ENCODE results near the gene MSI2. TPM values are rescaled to one million over a fixed set of nuclear protein-coding genes. Genes with fewer than 3 reads are reported as not detected.

MSI2 gene
- total and polyA plus RNA-seq, 2 donors = 25.3 to 52.5 TPM

DNA sequence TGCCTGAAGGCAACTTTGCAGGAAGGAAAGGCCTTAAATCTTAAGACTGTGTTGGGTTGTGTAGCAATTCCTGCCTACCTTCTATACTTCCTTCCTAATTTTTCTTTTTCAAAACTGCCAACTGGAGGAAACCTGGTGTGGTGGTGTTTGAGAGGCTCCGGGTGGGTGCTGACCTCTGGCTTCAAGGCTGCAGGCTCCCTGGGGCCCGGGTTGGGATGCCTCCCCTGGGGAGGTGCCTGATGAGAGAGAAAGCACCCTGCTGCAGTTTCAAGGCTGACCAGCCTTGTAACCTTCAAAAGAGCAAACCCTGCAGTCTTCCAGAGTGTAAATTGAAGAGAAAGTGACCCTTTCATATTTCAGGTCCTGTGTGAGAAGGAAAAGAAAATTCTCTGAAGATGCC, 55.9 kb downstream of the MSI2 start:
- H3K27ac ChIP-seq (ENCODE audit: low read depth in 1 of 2, low read length in 1 of 2) = no peak overlapping the region
- no peaks in the 10 kb centered on the region for H3K27me3 ChIP-seq (ENCODE audit: control insufficient read depth in 2 of 2, insufficient read depth in 1 of 2, low read length in 1 of 2)
- peaks cover 36 to 67% of the 10 kb centered on the region in 2 donors for H3K36me3 ChIP-seq (ENCODE audit: control insufficient read depth in 2 of 2, insufficient read depth in 2 of 2, low read length in 1 of 2)
- peaks cover 4 to 8% of the 10 kb centered on the region in 2 donors for H3K4me1 ChIP-seq (ENCODE audit: control insufficient read depth in 2 of 2, insufficient read depth in 2 of 2, low read length in 2 of 2)
- H3K9me3 ChIP-seq (ENCODE audit: control insufficient read depth in 2 of 2, insufficient read depth in 1 of 2, low read length in 1 of 2) = peaks cover 0 to 4% of the 10 kb centered on the region in 2 donors
- WGBS = 80% methylated on average over 2 of the region's 2 CpGs
- H3K4me3 ChIP-seq (ENCODE audit: low read length in 2 of 2) = no peak overlapping the region
- no peak for DNase-seq (ENCODE audit: low read depth in 6 of 9, low spot score in 9 of 9)

DNA sequence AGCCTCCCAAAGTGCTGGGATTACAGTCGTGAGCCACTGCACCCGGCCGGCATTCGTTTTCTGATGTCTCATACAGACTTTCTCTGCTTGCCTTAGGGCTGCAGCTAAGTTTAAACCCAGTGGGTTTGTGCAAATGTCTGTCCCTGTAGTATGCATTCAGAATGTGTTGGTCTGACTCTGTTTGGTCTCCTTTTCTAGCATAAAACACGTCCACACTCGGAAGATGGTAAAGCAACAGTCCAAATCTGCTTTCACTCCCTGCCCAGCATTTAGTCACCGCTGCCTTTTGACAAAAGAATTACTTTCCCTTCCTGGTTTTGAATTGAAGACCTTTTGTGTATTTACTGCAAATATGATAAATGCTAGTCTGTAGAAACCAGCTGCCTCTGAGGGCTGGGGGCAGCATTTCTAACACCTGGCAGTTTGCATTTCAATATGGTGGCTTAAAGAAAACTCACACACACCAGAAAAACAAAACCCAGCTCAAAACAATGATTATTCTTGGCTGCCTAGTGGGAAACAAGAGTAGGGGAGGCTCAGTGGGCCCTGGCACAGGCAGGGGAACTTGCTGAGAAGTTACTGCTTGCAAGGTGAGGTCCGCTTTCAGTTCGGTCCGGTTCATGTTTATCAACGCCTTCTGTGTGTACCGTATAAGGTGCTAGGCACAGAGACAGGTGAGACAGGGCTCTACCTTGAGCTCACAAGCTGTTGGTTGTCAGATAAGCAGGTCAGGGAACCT, 56.9 kb downstream of the MSI2 start:
- no peaks in the 10 kb centered on the region for H3K27me3 ChIP-seq (ENCODE audit: control insufficient read depth in 2 of 2, insufficient read depth in 1 of 2, low read length in 1 of 2)
- peaks cover 0 to 4% of the 10 kb centered on the region in 2 donors for H3K9me3 ChIP-seq (ENCODE audit: control insufficient read depth in 2 of 2, insufficient read depth in 1 of 2, low read length in 1 of 2)
- H3K36me3 ChIP-seq (ENCODE audit: control insufficient read depth in 2 of 2, insufficient read depth in 2 of 2, low read length in 1 of 2) = peaks cover 33 to 64% of the 10 kb centered on the region in 2 donors
- 91% methylated on average over 12 of the region's 12 CpGs for WGBS
- peak overlapping the region in 1 of 2 donors; percentile 67 for H3K27ac ChIP-seq (ENCODE audit: low read depth in 1 of 2, low read length in 1 of 2)
- H3K4me1 ChIP-seq (ENCODE audit: control insufficient read depth in 2 of 2, insufficient read depth in 2 of 2, low read length in 2 of 2) = peaks cover 4 to 8% of the 10 kb centered on the region in 2 donors
- peak in 1 of 9 donors; percentile 28 for DNase-seq (ENCODE audit: low read depth in 6 of 9, low spot score in 9 of 9)
- H3K4me3 ChIP-seq (ENCODE audit: low read length in 2 of 2) = no peak overlapping the region

DNA sequence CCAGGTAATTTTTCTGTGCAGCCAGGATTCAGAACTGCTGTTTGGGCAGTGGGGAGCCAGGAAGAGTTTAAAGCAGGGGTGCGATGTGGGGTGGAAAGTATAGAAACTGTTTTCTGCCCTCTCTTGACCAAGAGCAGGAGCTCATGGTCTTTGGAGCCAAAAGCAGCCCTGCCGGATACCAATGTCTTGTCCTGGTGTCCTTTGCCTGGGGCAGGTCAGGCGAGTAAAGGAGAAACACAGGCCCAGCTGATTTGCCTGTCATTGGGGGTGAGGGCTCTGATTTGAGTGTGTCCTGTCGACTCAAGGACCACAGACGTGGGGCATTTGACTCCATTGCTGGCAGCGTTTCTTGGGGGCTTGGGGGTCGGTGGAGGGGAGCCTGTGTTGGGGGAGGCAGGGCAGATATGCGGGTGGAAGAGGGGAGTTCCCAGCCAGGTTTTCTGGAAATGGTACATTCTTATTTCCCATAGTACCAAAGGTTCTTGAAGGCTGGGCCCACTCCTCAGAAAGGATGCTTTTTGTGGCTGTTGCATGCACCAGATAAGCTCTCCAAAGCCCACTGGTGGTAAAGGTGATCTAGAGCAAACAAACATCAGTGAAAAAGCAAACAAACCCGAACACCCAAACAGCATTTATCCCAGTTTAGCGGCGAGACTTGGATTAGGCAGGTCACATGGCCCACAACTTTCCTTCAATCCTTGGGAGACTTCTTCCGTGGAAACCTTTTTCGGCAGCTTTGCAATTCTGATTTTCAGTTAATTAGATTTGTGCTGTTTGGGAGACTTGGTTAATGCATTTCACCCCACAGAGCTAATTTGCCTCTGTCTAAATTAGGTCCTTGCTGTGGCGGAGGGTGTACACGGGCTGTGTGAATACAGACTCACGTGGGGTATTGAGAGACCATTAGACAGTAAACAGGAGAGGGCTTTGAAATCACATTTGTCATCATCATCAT, 59.0 kb downstream of the MSI2 start:
- Histone ChIP-seq H3K4me3 (ENCODE audit: low read length in 2 of 2) (no peak overlapping the region), H3K36me3 (ENCODE audit: control insufficient read depth in 2 of 2, insufficient read depth in 2 of 2, low read length in 1 of 2) (peaks cover 42 to 76% of the 10 kb centered on the region in 2 donors), H3K9me3 (ENCODE audit: control insufficient read depth in 2 of 2, insufficient read depth in 1 of 2, low read length in 1 of 2) (no peaks in the 10 kb centered on the region), H3K27ac (ENCODE audit: low read depth in 1 of 2, low read length in 1 of 2) (no peak overlapping the region), H3K27me3 (ENCODE audit: control insufficient read depth in 2 of 2, insufficient read depth in 1 of 2, low read length in 1 of 2) (no peaks in the 10 kb centered on the region), H3K4me1 (ENCODE audit: control insufficient read depth in 2 of 2, insufficient read depth in 2 of 2, low read length in 2 of 2) (peaks cover 4 to 8% of the 10 kb centered on the region in 2 donors)
- WGBS = 98% methylated on average over 16 of the region's 16 CpGs
- DNase-seq (ENCODE audit: low read depth in 6 of 9, low spot score in 9 of 9) = no peak

DNA sequence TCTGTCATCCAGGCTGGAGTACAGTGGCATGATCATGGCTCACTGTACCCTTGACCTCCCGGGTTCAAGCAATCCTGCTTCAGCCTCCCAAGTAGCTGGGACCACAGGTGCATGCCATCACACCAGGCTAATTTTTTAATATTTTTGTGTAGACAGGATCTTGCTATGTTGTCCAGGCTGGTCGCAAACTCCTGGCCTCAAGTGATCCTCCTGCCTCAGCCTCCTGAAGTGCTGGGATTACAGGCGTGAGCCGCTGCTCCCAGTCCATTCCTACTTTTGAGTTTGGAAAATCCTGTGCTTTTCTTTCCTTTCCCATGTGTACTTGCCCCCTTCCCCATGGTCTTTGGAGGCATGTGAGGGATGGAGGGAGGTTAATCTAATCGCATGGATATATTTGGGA, 60.0 kb downstream of the MSI2 start:
- 97% methylated on average over 5 of the region's 5 CpGs for WGBS
- Histone ChIP-seq H3K4me3 (ENCODE audit: low read length in 2 of 2) (no peak overlapping the region), H3K27ac (ENCODE audit: low read depth in 1 of 2, low read length in 1 of 2) (no peak overlapping the region), H3K9me3 (ENCODE audit: control insufficient read depth in 2 of 2, insufficient read depth in 1 of 2, low read length in 1 of 2) (no peaks in the 10 kb centered on the region), H3K4me1 (ENCODE audit: control insufficient read depth in 2 of 2, insufficient read depth in 2 of 2, low read length in 2 of 2) (peaks cover 0 to 8% of the 10 kb centered on the region in 2 donors), H3K36me3 (ENCODE audit: control insufficient read depth in 2 of 2, insufficient read depth in 2 of 2, low read length in 1 of 2) (peaks cover 49 to 74% of the 10 kb centered on the region in 2 donors), H3K27me3 (ENCODE audit: control insufficient read depth in 2 of 2, insufficient read depth in 1 of 2, low read length in 1 of 2) (no peaks in the 10 kb centered on the region)
- DNase-seq (ENCODE audit: low read depth in 6 of 9, low spot score in 9 of 9) = no peak

DNA sequence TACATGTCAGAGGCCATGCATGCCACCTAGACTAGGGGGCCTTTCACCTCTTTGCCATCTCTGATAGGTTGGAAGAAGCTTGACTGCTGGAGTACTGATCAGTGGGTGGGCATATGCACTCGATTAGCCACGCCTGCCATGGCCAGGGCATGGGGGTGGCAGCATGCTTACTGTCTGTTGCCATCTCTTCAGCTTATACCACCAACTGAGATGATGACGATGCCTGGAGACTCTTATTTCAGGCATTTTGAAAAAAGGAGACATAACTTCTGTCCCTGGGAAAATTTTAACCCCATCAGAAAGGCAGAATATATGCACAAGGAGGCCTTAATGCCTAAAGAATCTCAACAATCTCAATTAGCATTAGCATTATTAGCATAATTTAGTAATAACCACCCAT, 60.8 kb downstream of the MSI2 start:
- Histone ChIP-seq H3K27me3 (ENCODE audit: control insufficient read depth in 2 of 2, insufficient read depth in 1 of 2, low read length in 1 of 2) (no peaks in the 10 kb centered on the region), H3K36me3 (ENCODE audit: control insufficient read depth in 2 of 2, insufficient read depth in 2 of 2, low read length in 1 of 2) (peaks cover 44 to 70% of the 10 kb centered on the region in 2 donors), H3K9me3 (ENCODE audit: control insufficient read depth in 2 of 2, insufficient read depth in 1 of 2, low read length in 1 of 2) (no peaks in the 10 kb centered on the region), H3K4me3 (ENCODE audit: low read length in 2 of 2) (no peak overlapping the region), H3K4me1 (ENCODE audit: control insufficient read depth in 2 of 2, insufficient read depth in 2 of 2, low read length in 2 of 2) (peaks cover 0 to 8% of the 10 kb centered on the region in 2 donors), H3K27ac (ENCODE audit: low read depth in 1 of 2, low read length in 1 of 2) (no peak overlapping the region)
- WGBS = 97% methylated on average over 3 of the region's 3 CpGs
- no peak for DNase-seq (ENCODE audit: low read depth in 6 of 9, low spot score in 9 of 9)

DNA sequence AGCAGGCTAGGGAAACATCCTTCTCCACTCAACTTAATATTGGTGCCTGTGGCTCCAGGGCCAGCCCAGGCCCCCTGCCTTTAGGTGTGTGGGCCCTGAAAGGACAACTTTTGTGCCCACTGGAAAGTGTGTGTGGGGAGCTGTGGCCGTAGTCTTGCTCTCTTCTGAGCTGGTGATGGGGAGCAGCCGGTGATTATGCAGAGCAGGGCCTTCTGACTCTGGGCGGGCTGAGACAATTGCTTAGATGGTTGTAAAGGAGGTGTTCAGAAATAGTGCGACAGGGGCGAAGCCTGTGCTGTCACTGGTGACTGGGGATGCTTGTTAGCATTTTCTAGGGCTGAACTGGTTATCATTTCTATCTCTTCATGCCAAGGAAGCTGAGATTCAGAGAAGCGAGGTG, 62.6 kb downstream of the MSI2 start:
- DNase-seq (ENCODE audit: low read depth in 6 of 9, low spot score in 9 of 9) = no peak
- no peaks in the 10 kb centered on the region for H3K4me1 ChIP-seq (ENCODE audit: control insufficient read depth in 2 of 2, insufficient read depth in 2 of 2, low read length in 2 of 2)
- H3K36me3 ChIP-seq (ENCODE audit: control insufficient read depth in 2 of 2, insufficient read depth in 2 of 2, low read length in 1 of 2) = peaks cover 55 to 70% of the 10 kb centered on the region in 2 donors
- no peaks in the 10 kb centered on the region for H3K27me3 ChIP-seq (ENCODE audit: control insufficient read depth in 2 of 2, insufficient read depth in 1 of 2, low read length in 1 of 2)
- H3K27ac ChIP-seq (ENCODE audit: low read depth in 1 of 2, low read length in 1 of 2) = no peak overlapping the region
- H3K4me3 ChIP-seq (ENCODE audit: low read length in 2 of 2) = no peak overlapping the region
- no peaks in the 10 kb centered on the region for H3K9me3 ChIP-seq (ENCODE audit: control insufficient read depth in 2 of 2, insufficient read depth in 1 of 2, low read length in 1 of 2)
- 94% methylated on average over 6 of the region's 6 CpGs for WGBS

DNA sequence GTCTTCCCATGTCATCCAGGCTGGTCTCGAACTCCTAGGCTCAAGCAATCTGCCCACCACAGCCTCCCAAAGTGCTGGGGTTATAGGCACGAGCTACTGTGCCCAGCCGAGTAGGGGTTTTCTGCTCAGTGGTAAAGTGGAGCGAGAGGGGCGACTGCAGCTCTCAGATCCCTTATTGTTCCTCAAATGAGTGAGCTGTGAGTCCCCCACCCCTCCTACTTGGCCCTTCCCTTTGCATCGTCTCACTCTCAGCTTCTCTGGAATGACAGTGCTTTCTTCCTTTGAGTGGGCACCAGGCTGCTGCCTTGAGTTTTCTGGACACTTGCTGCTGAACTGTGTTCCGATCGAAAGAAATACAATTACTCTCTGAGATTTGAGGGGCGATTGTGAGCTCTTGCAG, 63.5 kb downstream of the MSI2 start:
- Histone ChIP-seq H3K9me3 (ENCODE audit: control insufficient read depth in 2 of 2, insufficient read depth in 1 of 2, low read length in 1 of 2) (no peaks in the 10 kb centered on the region), H3K27me3 (ENCODE audit: control insufficient read depth in 2 of 2, insufficient read depth in 1 of 2, low read length in 1 of 2) (no peaks in the 10 kb centered on the region), H3K36me3 (ENCODE audit: control insufficient read depth in 2 of 2, insufficient read depth in 2 of 2, low read length in 1 of 2) (peaks cover 58 to 74% of the 10 kb centered on the region in 2 donors), H3K4me1 (ENCODE audit: control insufficient read depth in 2 of 2, insufficient read depth in 2 of 2, low read length in 2 of 2) (no peaks in the 10 kb centered on the region), H3K4me3 (ENCODE audit: low read length in 2 of 2) (no peak overlapping the region), H3K27ac (ENCODE audit: low read depth in 1 of 2, low read length in 1 of 2) (no peak overlapping the region)
- WGBS = 98% methylated on average over 9 of the region's 9 CpGs
- no peak for DNase-seq (ENCODE audit: low read depth in 6 of 9, low spot score in 9 of 9)

DNA sequence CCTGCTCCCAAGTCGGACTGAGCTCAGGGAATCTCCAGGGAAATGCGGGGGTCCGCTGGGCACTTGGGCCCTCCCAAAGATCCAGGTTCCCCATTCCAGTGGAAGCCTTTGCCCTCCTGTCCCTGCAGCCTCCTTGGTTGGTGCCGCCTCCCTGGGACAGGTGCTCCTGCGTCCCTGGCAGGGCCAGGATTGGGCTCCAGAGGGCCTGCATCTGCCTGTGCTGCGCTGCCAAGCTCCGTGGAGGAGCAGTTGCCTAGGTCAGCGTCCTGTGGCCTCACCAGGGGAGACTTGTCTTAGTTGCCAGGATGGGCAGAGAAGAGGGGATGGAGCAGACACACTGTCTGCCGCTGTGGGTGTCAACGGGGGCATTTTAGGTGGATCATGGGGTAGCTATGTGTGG, 67.1 kb downstream of the MSI2 start:
- no peak for DNase-seq (ENCODE audit: low read depth in 6 of 9, low spot score in 9 of 9)
- Histone ChIP-seq H3K27ac (ENCODE audit: low read depth in 1 of 2, low read length in 1 of 2) (no peak overlapping the region), H3K9me3 (ENCODE audit: control insufficient read depth in 2 of 2, insufficient read depth in 1 of 2, low read length in 1 of 2) (no peaks in the 10 kb centered on the region), H3K27me3 (ENCODE audit: control insufficient read depth in 2 of 2, insufficient read depth in 1 of 2, low read length in 1 of 2) (no peaks in the 10 kb centered on the region), H3K36me3 (ENCODE audit: control insufficient read depth in 2 of 2, insufficient read depth in 2 of 2, low read length in 1 of 2) (peaks cover 48 to 73% of the 10 kb centered on the region in 2 donors), H3K4me1 (ENCODE audit: control insufficient read depth in 2 of 2, insufficient read depth in 2 of 2, low read length in 2 of 2) (peaks cover 5 to 11% of the 10 kb centered on the region in 2 donors), H3K4me3 (ENCODE audit: low read length in 2 of 2) (no peak overlapping the region)
- 94% methylated on average over 10 of the region's 10 CpGs for WGBS

DNA sequence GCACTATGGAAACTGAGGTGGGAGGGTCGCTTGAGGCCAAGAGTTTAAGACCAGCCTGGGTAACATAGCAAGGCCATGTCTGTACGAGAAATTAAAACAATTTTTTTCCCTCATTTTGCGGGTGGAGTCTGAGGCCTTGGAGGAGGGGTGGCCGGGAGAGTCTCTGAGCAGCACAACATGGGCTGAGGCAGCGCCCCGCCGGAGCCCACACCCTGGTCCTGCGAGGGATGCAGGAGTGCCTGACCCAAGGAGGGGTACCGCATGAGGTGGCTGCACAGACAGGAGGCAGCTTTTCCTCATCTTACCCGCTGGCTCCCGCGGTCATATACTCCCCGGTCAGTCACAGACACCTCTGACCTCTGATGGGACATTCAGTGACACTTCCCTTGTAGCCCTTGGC, 67.7 kb downstream of the MSI2 start:
- H3K9me3 ChIP-seq (ENCODE audit: control insufficient read depth in 2 of 2, insufficient read depth in 1 of 2, low read length in 1 of 2) = no peaks in the 10 kb centered on the region
- H3K27me3 ChIP-seq (ENCODE audit: control insufficient read depth in 2 of 2, insufficient read depth in 1 of 2, low read length in 1 of 2) = no peaks in the 10 kb centered on the region
- DNase-seq (ENCODE audit: low read depth in 6 of 9, low spot score in 9 of 9) = no peak
- H3K4me3 ChIP-seq (ENCODE audit: low read length in 2 of 2) = no peak overlapping the region
- peaks cover 10 to 16% of the 10 kb centered on the region in 2 donors for H3K4me1 ChIP-seq (ENCODE audit: control insufficient read depth in 2 of 2, insufficient read depth in 2 of 2, low read length in 2 of 2)
- no peak overlapping the region for H3K27ac ChIP-seq (ENCODE audit: low read depth in 1 of 2, low read length in 1 of 2)
- 98% methylated on average over 13 of the region's 13 CpGs for WGBS
- peaks cover 41 to 66% of the 10 kb centered on the region in 2 donors for H3K36me3 ChIP-seq (ENCODE audit: control insufficient read depth in 2 of 2, insufficient read depth in 2 of 2, low read length in 1 of 2)
